Progenitor cell of endocrine pancreas (in vitro differentiated cells): ENCODE data around the gene KLLN. TPM values are rescaled to one million over a fixed set of nuclear protein-coding genes. Genes with fewer than 3 reads are reported as not detected.
"Not testable (repeated sequence)": the region's sequence is repeated elsewhere in the genome, so short reads cannot be mapped to it uniquely, and the experiment has no call there.

Experiments used
- DNase-seq: peaks from one replicate; pipeline ENCODE4 v3.0.0; 2021; ENCODE audit warnings: low spot score; ENCODE audit not compliant: unreplicated experiment
- H3K27ac Mint-ChIP-seq: 2 replicates; pipeline ENCODE4 v1.8.0; 2021; ENCODE audit warnings: mild to moderate bottlenecking, moderate library complexity, mixed read lengths
- H3K27me3 Mint-ChIP-seq: 2 replicates; pipeline ENCODE4 v1.8.0; 2021; ENCODE audit warnings: mixed read lengths
- H3K36me3 Mint-ChIP-seq: 2 replicates; pipeline ENCODE4 v1.8.0; 2022; ENCODE audit warnings: mixed read lengths; ENCODE audit not compliant: insufficient read depth
- H3K4me1 Mint-ChIP-seq: 2 replicates; pipeline ENCODE4 v1.8.0; 2021; ENCODE audit warnings: low read depth, mixed read lengths
- H3K4me3 Mint-ChIP-seq: 2 replicates; pipeline ENCODE4 v1.8.0; 2021; ENCODE audit warnings: low read depth, mild to moderate bottlenecking, moderate library complexity, mixed read lengths
- H3K9me3 Mint-ChIP-seq: 2 replicates; pipeline ENCODE4 v1.8.0; 2021; ENCODE audit warnings: low read depth, mixed read lengths
- total RNA-seq: library from RNA; stranded (reverse); gene quantifications from 2 replicates; pipeline ENCODE4 v1.2.1, GENCODE V29; 2021
- TF ChIP-seq, protein P1 (sequence below): fragments of 200-600 bp; sonication (generic); IDR thresholded peaks from one replicate; pipeline ENCODE4 v1.5.0; 2021; ENCODE audit warnings: antibody characterized with exemption, mild to moderate bottlenecking; ENCODE audit not compliant: unreplicated experiment

The KLLN gene
- total RNA-seq, 1 donor from 2014 or later = 0.53 TPM

GRCh38 chr10:87878664-87879459, 15.5 kb upstream of the KLLN start:
- no peak overlapping the region for H3K4me3 Mint-ChIP-seq
- TF ChIP-seq, protein P1, sequence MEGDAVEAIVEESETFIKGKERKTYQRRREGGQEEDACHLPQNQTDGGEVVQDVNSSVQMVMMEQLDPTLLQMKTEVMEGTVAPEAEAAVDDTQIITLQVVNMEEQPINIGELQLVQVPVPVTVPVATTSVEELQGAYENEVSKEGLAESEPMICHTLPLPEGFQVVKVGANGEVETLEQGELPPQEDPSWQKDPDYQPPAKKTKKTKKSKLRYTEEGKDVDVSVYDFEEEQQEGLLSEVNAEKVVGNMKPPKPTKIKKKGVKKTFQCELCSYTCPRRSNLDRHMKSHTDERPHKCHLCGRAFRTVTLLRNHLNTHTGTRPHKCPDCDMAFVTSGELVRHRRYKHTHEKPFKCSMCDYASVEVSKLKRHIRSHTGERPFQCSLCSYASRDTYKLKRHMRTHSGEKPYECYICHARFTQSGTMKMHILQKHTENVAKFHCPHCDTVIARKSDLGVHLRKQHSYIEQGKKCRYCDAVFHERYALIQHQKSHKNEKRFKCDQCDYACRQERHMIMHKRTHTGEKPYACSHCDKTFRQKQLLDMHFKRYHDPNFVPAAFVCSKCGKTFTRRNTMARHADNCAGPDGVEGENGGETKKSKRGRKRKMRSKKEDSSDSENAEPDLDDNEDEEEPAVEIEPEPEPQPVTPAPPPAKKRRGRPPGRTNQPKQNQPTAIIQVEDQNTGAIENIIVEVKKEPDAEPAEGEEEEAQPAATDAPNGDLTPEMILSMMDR = no peak
- H3K36me3 Mint-ChIP-seq = peaks cover 26% of the 10 kb centered on the region
- H3K4me1 Mint-ChIP-seq = peaks cover 3% of the 10 kb centered on the region
- no peak for DNase-seq
- peaks cover 10% of the 10 kb centered on the region for H3K9me3 Mint-ChIP-seq
- peak overlapping the region; percentile 30 for H3K27ac Mint-ChIP-seq
- H3K27me3 Mint-ChIP-seq = no peaks in the 10 kb centered on the region

- TF ChIP-seq, protein P1 = no peak
- H3K27ac Mint-ChIP-seq = no peak overlapping the region
- H3K4me1 Mint-ChIP-seq = peaks cover 5% of the 10 kb centered on the region
- no peak overlapping the region for H3K4me3 Mint-ChIP-seq
- H3K9me3 Mint-ChIP-seq = peaks cover 2% of the 10 kb centered on the region
- peaks cover 13% of the 10 kb centered on the region for H3K36me3 Mint-ChIP-seq
- H3K27me3 Mint-ChIP-seq = no peaks in the 10 kb centered on the region
- no peak for DNase-seq
These were observed 12.7 kb upstream of the KLLN start for GRCh38 chr10:87875929-87876571.

DNA sequence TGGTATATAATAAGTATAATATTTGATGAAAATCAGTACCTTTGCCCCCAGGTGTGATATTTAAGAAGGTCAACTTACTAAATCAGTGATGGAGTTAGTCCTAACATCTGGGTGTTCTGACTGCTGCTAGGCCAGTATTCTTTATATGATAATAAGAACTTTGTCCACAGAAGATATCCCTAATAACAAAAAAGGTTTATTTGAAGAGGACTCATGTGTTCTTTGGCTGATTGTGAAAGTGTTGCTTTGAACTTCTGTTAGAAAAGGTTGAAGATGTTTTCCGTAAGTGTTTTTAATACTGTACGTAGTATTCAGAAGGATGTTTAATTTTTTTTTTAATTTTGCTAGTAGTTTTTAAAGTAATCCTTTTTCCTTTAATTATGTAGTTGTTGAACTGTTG, 10.3 kb upstream of the KLLN start:
- Mint-ChIP-seq H3K9me3 (no peaks in the 10 kb centered on the region), H3K36me3 (peaks cover 2% of the 10 kb centered on the region), H3K27me3 (no peaks in the 10 kb centered on the region), H3K4me3 (no peak overlapping the region), H3K27ac (no peak overlapping the region), H3K4me1 (peaks cover 7% of the 10 kb centered on the region)
- no peak for DNase-seq
- TF ChIP-seq, protein P1 = no peak

GRCh38 chr10:87872828-87873227, 9.5 kb upstream of the KLLN start:
- no peaks in the 10 kb centered on the region for H3K27me3 Mint-ChIP-seq
- DNase-seq = no peak
- TF ChIP-seq, protein P1 = no peak
- peaks cover 3% of the 10 kb centered on the region for H3K36me3 Mint-ChIP-seq
- H3K4me3 Mint-ChIP-seq = no peak overlapping the region
- H3K4me1 Mint-ChIP-seq = peaks cover 14% of the 10 kb centered on the region
- no peaks in the 10 kb centered on the region for H3K9me3 Mint-ChIP-seq
- peak overlapping the region; percentile 24 for H3K27ac Mint-ChIP-seq

- Mint-ChIP-seq H3K36me3 (peaks cover 4% of the 10 kb centered on the region), H3K27me3 (no peaks in the 10 kb centered on the region), H3K4me1 (peaks cover 32% of the 10 kb centered on the region), H3K9me3 (no peaks in the 10 kb centered on the region), H3K4me3 (no peak overlapping the region), H3K27ac (no peak overlapping the region)
- no peak for DNase-seq
- TF ChIP-seq, protein P1 = no peak
These were observed 6.6 kb upstream of the KLLN start for GRCh38 chr10:87869773-87870551.

GRCh38 chr10:87869139-87869538, 5.8 kb upstream of the KLLN start:
- H3K27ac Mint-ChIP-seq, H3K36me3 Mint-ChIP-seq, DNase-seq, H3K4me3 Mint-ChIP-seq, H3K27me3 Mint-ChIP-seq, H3K9me3 Mint-ChIP-seq: not testable (repeated sequence)
- peaks cover 32% of the 10 kb centered on the region for H3K4me1 Mint-ChIP-seq
